NCI-H446 treated with DMSO at 0.1 percent for 48 hours (cell line): Measurements from ENCODE around the gene PJA2.

Source experiments
- DNase-seq: peaks from one replicate; lab custom pipeline; 2025; lab: John Stamatoyannopoulos, UW

Gene PJA2

GRCh38 chr5:109349388-109349787 is 60.4 kb downstream of the PJA2 start:
- no peak for DNase-seq

GRCh38 chr5:109347252-109347888 is 62.4 kb downstream of the PJA2 start:
- DNase-seq = peak; percentile 91

GRCh38 chr5:109345699-109346098 is 64.1 kb downstream of the PJA2 start:
- DNase-seq = no peak

- DNase-seq = no peak
Measured at GRCh38 chr5:109340351-109340750, 69.4 kb downstream of the PJA2 start.

GRCh38 chr5:109335114-109335513 is 74.7 kb downstream of the PJA2 start:
- DNase-seq = peak; percentile 79

- DNase-seq = no peak
Measured at GRCh38 chr5:109334056-109334455, 75.7 kb downstream of the PJA2 start.

GRCh38 chr5:109329333-109330237 is 80.2 kb downstream of the PJA2 start:
- DNase-seq = peak; percentile 89

GRCh38 chr5:109328626-109329025 is 81.1 kb downstream of the PJA2 start:
- DNase-seq = no peak

GRCh38 chr5:109327570-109327969 is 82.2 kb downstream of the PJA2 start:
- DNase-seq = peak; percentile 52

- DNase-seq = peak; percentile 26
Measured at GRCh38 chr5:109326919-109327318, 82.9 kb downstream of the PJA2 start.

- no peak for DNase-seq
Measured at GRCh38 chr5:109325456-109325855, 84.3 kb downstream of the PJA2 start.

GRCh38 chr5:109324931-109325330 is 84.8 kb downstream of the PJA2 start:
- DNase-seq = no peak

- no peak for DNase-seq
Measured at GRCh38 chr5:109324351-109324750, 85.4 kb downstream of the PJA2 start.

- no peak for DNase-seq
Measured at GRCh38 chr5:109322694-109323093, 87.1 kb downstream of the PJA2 start.

GRCh38 chr5:109319351-109319750 is 90.4 kb downstream of the PJA2 start:
- DNase-seq = no peak

GRCh38 chr5:109318455-109319108 is 91.2 kb downstream of the PJA2 start:
- DNase-seq = no peak

GRCh38 chr5:109316634-109317033 is 93.1 kb downstream of the PJA2 start:
- no peak for DNase-seq

GRCh38 chr5:109315245-109315644 is 94.5 kb downstream of the PJA2 start:
- DNase-seq = no peak

- DNase-seq = no peak
Measured at GRCh38 chr5:109313127-109313526, 96.6 kb downstream of the PJA2 start.

GRCh38 chr5:109312695-109313094 is 97.1 kb downstream of the PJA2 start:
- DNase-seq = no peak

- DNase-seq = no peak
Measured at GRCh38 chr5:109310315-109310714, 99.5 kb downstream of the PJA2 start.

GRCh38 chr5:109309326-109310063 is 100.3 kb downstream of the PJA2 start:
- DNase-seq = no peak
